ENCODE measurements around the gene OR2H1.

The OR2H1 gene

GRCh38 chr6:29483186-29483585 lies 26.2 kb downstream of the OR2H1 start:
- no peak for DNase-seq (ENCODE audit: low read depth in 3 of 3, low spot score in 1 of 3)

- no peak for DNase-seq (ENCODE audit: low read depth in 3 of 3, low spot score in 1 of 3)
Observed at GRCh38 chr6:29483735-29484134, 26.8 kb downstream of the OR2H1 start.

GRCh38 chr6:29486577-29486976 lies 29.6 kb downstream of the OR2H1 start:
- no peak for DNase-seq (ENCODE audit: low read depth in 3 of 3, low spot score in 1 of 3)

- no peak for DNase-seq (ENCODE audit: low read depth in 3 of 3, low spot score in 1 of 3)
Observed at GRCh38 chr6:29487131-29487530, 30.2 kb downstream of the OR2H1 start.

GRCh38 chr6:29487660-29488059 lies 30.7 kb downstream of the OR2H1 start, which contains the start of gene MAS1L:
MAS1L (minus strand) TSS chr6:29487956; CDS start chr6:29487902, 54 bp downstream.
- no peak for DNase-seq (ENCODE audit: low read depth in 3 of 3, low spot score in 1 of 3)

- DNase-seq (ENCODE audit: low read depth in 3 of 3, low spot score in 1 of 3): no peak
Observed at GRCh38 chr6:29488874-29489273, 31.9 kb downstream of the OR2H1 start.

GRCh38 chr6:29489286-29489685 lies 32.3 kb downstream of the OR2H1 start:
- no peak for DNase-seq (ENCODE audit: low read depth in 3 of 3, low spot score in 1 of 3)

- DNase-seq (ENCODE audit: low read depth in 3 of 3, low spot score in 1 of 3): no peak
Observed at GRCh38 chr6:29490055-29490454, 33.1 kb downstream of the OR2H1 start.

GRCh38 chr6:29490552-29490951 lies 33.6 kb downstream of the OR2H1 start:
- no peak for DNase-seq (ENCODE audit: low read depth in 3 of 3, low spot score in 1 of 3)

- no peak for DNase-seq (ENCODE audit: low read depth in 3 of 3, low spot score in 1 of 3)
Observed at GRCh38 chr6:29491574-29491973, 34.6 kb downstream of the OR2H1 start.

GRCh38 chr6:29493261-29493660 lies 36.3 kb downstream of the OR2H1 start:
- no peak for DNase-seq (ENCODE audit: low read depth in 3 of 3, low spot score in 1 of 3)

GRCh38 chr6:29494131-29494530 lies 37.2 kb downstream of the OR2H1 start:
- DNase-seq (ENCODE audit: low read depth in 3 of 3, low spot score in 1 of 3): no peak

GRCh38 chr6:29495571-29495970 lies 38.6 kb downstream of the OR2H1 start:
- no peak for DNase-seq (ENCODE audit: low read depth in 3 of 3, low spot score in 1 of 3)

GRCh38 chr6:29496961-29497360 lies 40.0 kb downstream of the OR2H1 start:
- no peak for DNase-seq (ENCODE audit: low read depth in 3 of 3, low spot score in 1 of 3)

- DNase-seq (ENCODE audit: low read depth in 3 of 3, low spot score in 1 of 3): no peak
Observed at GRCh38 chr6:29499704-29500103, 42.7 kb downstream of the OR2H1 start.

GRCh38 chr6:29500594-29500993 lies 43.6 kb downstream of the OR2H1 start:
- no peak for DNase-seq (ENCODE audit: low read depth in 3 of 3, low spot score in 1 of 3)

GRCh38 chr6:29501106-29501505 lies 44.2 kb downstream of the OR2H1 start:
- no peak for DNase-seq (ENCODE audit: low read depth in 3 of 3, low spot score in 1 of 3)

- DNase-seq (ENCODE audit: low read depth in 3 of 3, low spot score in 1 of 3): no peak
Observed at GRCh38 chr6:29502181-29502580, 45.2 kb downstream of the OR2H1 start.

- no peak for DNase-seq (ENCODE audit: low read depth in 3 of 3, low spot score in 1 of 3)
Observed at GRCh38 chr6:29502597-29502996, 45.6 kb downstream of the OR2H1 start.

- DNase-seq (ENCODE audit: low read depth in 3 of 3, low spot score in 1 of 3): no peak
Observed at GRCh38 chr6:29504961-29505360, 48.0 kb downstream of the OR2H1 start.

- no peak for DNase-seq (ENCODE audit: low read depth in 3 of 3, low spot score in 1 of 3)
Observed at GRCh38 chr6:29505808-29506207, 48.9 kb downstream of the OR2H1 start.

- no peak for DNase-seq (ENCODE audit: low read depth in 3 of 3, low spot score in 1 of 3)
Observed at GRCh38 chr6:29506446-29507067, 49.6 kb downstream of the OR2H1 start.

- DNase-seq (ENCODE audit: low read depth in 3 of 3, low spot score in 1 of 3): no peak
Observed at GRCh38 chr6:29507319-29507718, 50.4 kb downstream of the OR2H1 start.

- no peak for DNase-seq (ENCODE audit: low read depth in 3 of 3, low spot score in 1 of 3)
Observed at GRCh38 chr6:29509239-29509638, 52.3 kb downstream of the OR2H1 start.

Data from stimulated activated CD4-positive, alpha-beta T cell treated with anti-CD3 and anti-CD28 coated beads, TNF-alpha, amount 100 ng/mL, for 1 hour (primary cell).